ENCODE data around the gene LGALS1. TPM values are rescaled to one million over a fixed set of nuclear protein-coding genes. Genes with fewer than 3 reads are reported as not detected.

Gene LGALS1
- total RNA-seq, 1 experiment from 2014 or later, result 1,080 TPM

- intact Hi-C loops (cut with micrococcal nuclease), result no loop called here
- Histone ChIP-seq H3K4me3 (replicated peaks in 1 of 2; ENCODE audit: low read depth in 1 of 2, low read length in 2 of 2) (no peak overlapping the region), H3K36me3 (ENCODE audit: control insufficient read depth in 1 of 2, insufficient read depth in 2 of 2, low read length in 2 of 2) (peaks cover 4 to 15% of the 10 kb centered on the region in 2 experiments; a peak in 1 of 4 replicates), H2AFZ (ENCODE audit: low read depth, low read length, poor library complexity, severe bottlenecking) (no peak overlapping the region), H3K4me1 (ENCODE audit: control insufficient read depth in 1 of 2, insufficient read depth in 2 of 2, low read length in 2 of 2) (peaks cover 11 to 30% of the 10 kb centered on the region in 2 experiments; a peak in 3 of 4 replicates), H3K4me2 (ENCODE audit: low read length) (peak overlapping the region; percentile 97), H3K79me2 (ENCODE audit: insufficient read depth, low read length) (peaks cover 55% of the 10 kb centered on the region), H3K9me2 (ENCODE audit: insufficient read depth) (no peaks in the 10 kb centered on the region), H3K27ac (ENCODE audit: low read depth, low read length) (no peak overlapping the region; the same call in 1 of the 2 replicates), H3K9ac (ENCODE audit: low read length) (no peak overlapping the region), H4K20me1 (ENCODE audit: insufficient read depth) (no peaks in the 10 kb centered on the region), H3K9me3 (ENCODE audit: control insufficient read depth in 1 of 2, insufficient read depth in 1 of 2, low read depth in 1 of 2, low read length in 2 of 2) (no peaks in the 10 kb centered on the region), H3K27me3 (ENCODE audit: insufficient read depth, low read length) (no peaks in the 10 kb centered on the region)
- CTCF ChIA-PET, result interaction anchor here (1.4 to 2.2 kb wide), 2 partner anchors 21 to 131 kb away, joined by 4 to 11 read pairs; no protein-coding TSS in a partner anchor
- ATAC-seq, result no peak
- RAD21 ChIA-PET (ENCODE audit: low non-redundant PET in 1 of 2, low total read pairs in 2 of 2, uncharacterized antibody in 2 of 2, unreplicated experiment in 2 of 2), result no interaction called here
- TF ChIP-seq, protein P1, sequence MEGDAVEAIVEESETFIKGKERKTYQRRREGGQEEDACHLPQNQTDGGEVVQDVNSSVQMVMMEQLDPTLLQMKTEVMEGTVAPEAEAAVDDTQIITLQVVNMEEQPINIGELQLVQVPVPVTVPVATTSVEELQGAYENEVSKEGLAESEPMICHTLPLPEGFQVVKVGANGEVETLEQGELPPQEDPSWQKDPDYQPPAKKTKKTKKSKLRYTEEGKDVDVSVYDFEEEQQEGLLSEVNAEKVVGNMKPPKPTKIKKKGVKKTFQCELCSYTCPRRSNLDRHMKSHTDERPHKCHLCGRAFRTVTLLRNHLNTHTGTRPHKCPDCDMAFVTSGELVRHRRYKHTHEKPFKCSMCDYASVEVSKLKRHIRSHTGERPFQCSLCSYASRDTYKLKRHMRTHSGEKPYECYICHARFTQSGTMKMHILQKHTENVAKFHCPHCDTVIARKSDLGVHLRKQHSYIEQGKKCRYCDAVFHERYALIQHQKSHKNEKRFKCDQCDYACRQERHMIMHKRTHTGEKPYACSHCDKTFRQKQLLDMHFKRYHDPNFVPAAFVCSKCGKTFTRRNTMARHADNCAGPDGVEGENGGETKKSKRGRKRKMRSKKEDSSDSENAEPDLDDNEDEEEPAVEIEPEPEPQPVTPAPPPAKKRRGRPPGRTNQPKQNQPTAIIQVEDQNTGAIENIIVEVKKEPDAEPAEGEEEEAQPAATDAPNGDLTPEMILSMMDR (IDR thresholded peaks at IDR 0.05 in 2 of 3, conservative IDR thresholded peaks at IDR 0.05 in 1 of 3; ENCODE audit: borderline replicate concordance in 1 of 3, insufficient read depth in 1 of 3, low read depth in 2 of 3, low read length in 2 of 3), result no peak
- TF ChIP-seq, protein P2, sequence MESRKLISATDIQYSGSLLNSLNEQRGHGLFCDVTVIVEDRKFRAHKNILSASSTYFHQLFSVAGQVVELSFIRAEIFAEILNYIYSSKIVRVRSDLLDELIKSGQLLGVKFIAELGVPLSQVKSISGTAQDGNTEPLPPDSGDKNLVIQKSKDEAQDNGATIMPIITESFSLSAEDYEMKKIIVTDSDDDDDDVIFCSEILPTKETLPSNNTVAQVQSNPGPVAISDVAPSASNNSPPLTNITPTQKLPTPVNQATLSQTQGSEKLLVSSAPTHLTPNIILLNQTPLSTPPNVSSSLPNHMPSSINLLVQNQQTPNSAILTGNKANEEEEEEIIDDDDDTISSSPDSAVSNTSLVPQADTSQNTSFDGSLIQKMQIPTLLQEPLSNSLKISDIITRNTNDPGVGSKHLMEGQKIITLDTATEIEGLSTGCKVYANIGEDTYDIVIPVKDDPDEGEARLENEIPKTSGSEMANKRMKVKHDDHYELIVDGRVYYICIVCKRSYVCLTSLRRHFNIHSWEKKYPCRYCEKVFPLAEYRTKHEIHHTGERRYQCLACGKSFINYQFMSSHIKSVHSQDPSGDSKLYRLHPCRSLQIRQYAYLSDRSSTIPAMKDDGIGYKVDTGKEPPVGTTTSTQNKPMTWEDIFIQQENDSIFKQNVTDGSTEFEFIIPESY (IDR thresholded peaks at IDR 0.05; ENCODE audit: extremely low read depth, insufficient replicate concordance, low read length), result no peak
- no peak for TF ChIP-seq EGR1 (IDR thresholded peaks at IDR 0.05; ENCODE audit: low read depth)
- TF ChIP-seq ZNF274 (IDR thresholded peaks at IDR 0.05; ENCODE audit: low read depth, low read length), result no peak
- no peak for TF ChIP-seq REST (IDR thresholded peaks at IDR 0.05; ENCODE audit: low read depth)
- no peak for TF ChIP-seq EZH2 (IDR thresholded peaks at IDR 0.05)
- no peak for TF ChIP-seq TCF7L2 (IDR thresholded peaks at IDR 0.05; ENCODE audit: borderline replicate concordance, extremely low read depth, insufficient read depth, insufficient read length)
- TF ChIP-seq CBX3 (IDR thresholded peaks at IDR 0.05; ENCODE audit: low read depth), result no peak
- TF ChIP-seq SP1 (IDR thresholded peaks at IDR 0.05; ENCODE audit: low read depth), result no peak
- no peak for TF ChIP-seq ZFX (IDR thresholded peaks at IDR 0.05)
- TF ChIP-seq EZH2phosphoT487 (IDR thresholded peaks at IDR 0.05; ENCODE audit: borderline replicate concordance), result no peak
- TF ChIP-seq, protein P3, sequence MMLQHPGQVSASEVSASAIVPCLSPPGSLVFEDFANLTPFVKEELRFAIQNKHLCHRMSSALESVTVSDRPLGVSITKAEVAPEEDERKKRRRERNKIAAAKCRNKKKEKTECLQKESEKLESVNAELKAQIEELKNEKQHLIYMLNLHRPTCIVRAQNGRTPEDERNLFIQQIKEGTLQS (IDR thresholded peaks at IDR 0.05), result no peak
- TF ChIP-seq YY1 (IDR thresholded peaks at IDR 0.05; ENCODE audit: extremely low read depth, insufficient replicate concordance, low read depth, low read length), result no peak
- no peak for TF ChIP-seq SRF (IDR thresholded peaks at IDR 0.05; ENCODE audit: low read depth)
- TF ChIP-seq POLR2A (IDR thresholded peaks at IDR 0.05; ENCODE audit: borderline replicate concordance, extremely low read depth, insufficient read depth, insufficient read length), result no peak
- no peak for TF ChIP-seq POLR2AphosphoS5 (IDR thresholded peaks at IDR 0.05; ENCODE audit: low read depth, low read length)
- no TSS peak for BruUV-seq (replicated peaks)
- POLR2A ChIA-PET, result interaction anchor here (4.5 kb wide), 1 partner anchor 15 kb away, joined by 23 read pairs; the partner anchor contains the start of gene LGALS1
- no peak for DNase-seq (ENCODE audit: low read depth, low spot score)
These were observed 14.8 kb upstream of the LGALS1 start for GRCh38 chr22:37660709-37661045.

Measured in HCT116 (cell line).